ENCODE results near the gene STAT2. TPM values are rescaled to one million over a fixed set of nuclear protein-coding genes. Genes with fewer than 3 reads are reported as not detected.

The STAT2 gene
- total and polyA plus RNA-seq, 2 of the 13 experiments (the other 11 are each of a cell fraction or from before 2014, with no cell fraction given): 43.5 to 84.6 TPM

GRCh38 chr12:56315622-56316473, 44.1 kb downstream of the STAT2 start, which contains the start of gene CNPY2 (continued):
- TF ChIP-seq, protein P1, sequence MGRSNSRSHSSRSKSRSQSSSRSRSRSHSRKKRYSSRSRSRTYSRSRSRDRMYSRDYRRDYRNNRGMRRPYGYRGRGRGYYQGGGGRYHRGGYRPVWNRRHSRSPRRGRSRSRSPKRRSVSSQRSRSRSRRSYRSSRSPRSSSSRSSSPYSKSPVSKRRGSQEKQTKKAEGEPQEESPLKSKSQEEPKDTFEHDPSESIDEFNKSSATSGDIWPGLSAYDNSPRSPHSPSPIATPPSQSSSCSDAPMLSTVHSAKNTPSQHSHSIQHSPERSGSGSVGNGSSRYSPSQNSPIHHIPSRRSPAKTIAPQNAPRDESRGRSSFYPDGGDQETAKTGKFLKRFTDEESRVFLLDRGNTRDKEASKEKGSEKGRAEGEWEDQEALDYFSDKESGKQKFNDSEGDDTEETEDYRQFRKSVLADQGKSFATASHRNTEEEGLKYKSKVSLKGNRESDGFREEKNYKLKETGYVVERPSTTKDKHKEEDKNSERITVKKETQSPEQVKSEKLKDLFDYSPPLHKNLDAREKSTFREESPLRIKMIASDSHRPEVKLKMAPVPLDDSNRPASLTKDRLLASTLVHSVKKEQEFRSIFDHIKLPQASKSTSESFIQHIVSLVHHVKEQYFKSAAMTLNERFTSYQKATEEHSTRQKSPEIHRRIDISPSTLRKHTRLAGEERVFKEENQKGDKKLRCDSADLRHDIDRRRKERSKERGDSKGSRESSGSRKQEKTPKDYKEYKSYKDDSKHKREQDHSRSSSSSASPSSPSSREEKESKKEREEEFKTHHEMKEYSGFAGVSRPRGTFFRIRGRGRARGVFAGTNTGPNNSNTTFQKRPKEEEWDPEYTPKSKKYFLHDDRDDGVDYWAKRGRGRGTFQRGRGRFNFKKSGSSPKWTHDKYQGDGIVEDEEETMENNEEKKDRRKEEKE (IDR thresholded peaks at IDR 0.05): no peak
- TF ChIP-seq ZNF75D (CRISPR knock-in tag; IDR thresholded peaks at IDR 0.05; ENCODE audit: borderline replicate concordance) (peak; percentile 40; the same call in 1 of the 2 replicates), PREB (CRISPR knock-in tag; IDR thresholded peaks at IDR 0.05) (no peak), ZNF501 (CRISPR knock-in tag; IDR thresholded peaks at IDR 0.05) (peak; percentile 88), ZMYM4 (CRISPR knock-in tag; IDR thresholded peaks at IDR 0.05) (peak; percentile 95; the same call in 1 of the 2 replicates), SP5 (CRISPR knock-in tag; IDR thresholded peaks at IDR 0.05; ENCODE audit: borderline replicate concordance, low read depth) (0 out of 2 replicates have a peak, but pooled peaks have one; percentile 7), ZNF724P (CRISPR knock-in tag; IDR thresholded peaks at IDR 0.05; ENCODE audit: borderline replicate concordance) (peak; percentile 57; the same call in 1 of the 2 replicates), ZNF598 (CRISPR knock-in tag; IDR thresholded peaks at IDR 0.05; ENCODE audit: borderline replicate concordance) (0 out of 2 replicates have a peak, but pooled peaks have one; percentile 19), TAF1 (CRISPR knock-in tag; IDR thresholded peaks at IDR 0.05) (peak; percentile 91), TEAD3 (CRISPR knock-in tag; optimal IDR thresholded peaks at IDR 0.05; ENCODE audit: borderline replicate concordance) (no peak), KAT2B (IDR thresholded peaks at IDR 0.05; ENCODE audit: borderline replicate concordance, low read depth, low read length) (no peak), ZFP36 (IDR thresholded peaks at IDR 0.05; ENCODE audit: borderline replicate concordance, low read depth, low read length, partially characterized antibody) (no peak), BHLHE40 (IDR thresholded peaks at IDR 0.05; ENCODE audit: low read length) (peak; percentile 84), ZBTB1 (CRISPR knock-in tag; IDR thresholded peaks at IDR 0.05; ENCODE audit: borderline replicate concordance) (no peak)
- TF ChIP-seq, protein P2, sequence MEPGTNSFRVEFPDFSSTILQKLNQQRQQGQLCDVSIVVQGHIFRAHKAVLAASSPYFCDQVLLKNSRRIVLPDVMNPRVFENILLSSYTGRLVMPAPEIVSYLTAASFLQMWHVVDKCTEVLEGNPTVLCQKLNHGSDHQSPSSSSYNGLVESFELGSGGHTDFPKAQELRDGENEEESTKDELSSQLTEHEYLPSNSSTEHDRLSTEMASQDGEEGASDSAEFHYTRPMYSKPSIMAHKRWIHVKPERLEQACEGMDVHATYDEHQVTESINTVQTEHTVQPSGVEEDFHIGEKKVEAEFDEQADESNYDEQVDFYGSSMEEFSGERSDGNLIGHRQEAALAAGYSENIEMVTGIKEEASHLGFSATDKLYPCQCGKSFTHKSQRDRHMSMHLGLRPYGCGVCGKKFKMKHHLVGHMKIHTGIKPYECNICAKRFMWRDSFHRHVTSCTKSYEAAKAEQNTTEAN (CRISPR knock-in tag; conservative IDR thresholded peaks at IDR 0.05): peak; percentile 90
- TF ChIP-seq, protein P3, sequence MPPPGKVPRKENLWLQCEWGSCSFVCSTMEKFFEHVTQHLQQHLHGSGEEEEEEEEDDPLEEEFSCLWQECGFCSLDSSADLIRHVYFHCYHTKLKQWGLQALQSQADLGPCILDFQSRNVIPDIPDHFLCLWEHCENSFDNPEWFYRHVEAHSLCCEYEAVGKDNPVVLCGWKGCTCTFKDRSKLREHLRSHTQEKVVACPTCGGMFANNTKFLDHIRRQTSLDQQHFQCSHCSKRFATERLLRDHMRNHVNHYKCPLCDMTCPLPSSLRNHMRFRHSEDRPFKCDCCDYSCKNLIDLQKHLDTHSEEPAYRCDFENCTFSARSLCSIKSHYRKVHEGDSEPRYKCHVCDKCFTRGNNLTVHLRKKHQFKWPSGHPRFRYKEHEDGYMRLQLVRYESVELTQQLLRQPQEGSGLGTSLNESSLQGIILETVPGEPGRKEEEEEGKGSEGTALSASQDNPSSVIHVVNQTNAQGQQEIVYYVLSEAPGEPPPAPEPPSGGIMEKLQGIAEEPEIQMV (CRISPR knock-in tag; IDR thresholded peaks at IDR 0.05; ENCODE audit: low read depth): 0 out of 2 replicates have a peak, but pooled peaks have one; percentile 60
- TF ChIP-seq, protein P4, sequence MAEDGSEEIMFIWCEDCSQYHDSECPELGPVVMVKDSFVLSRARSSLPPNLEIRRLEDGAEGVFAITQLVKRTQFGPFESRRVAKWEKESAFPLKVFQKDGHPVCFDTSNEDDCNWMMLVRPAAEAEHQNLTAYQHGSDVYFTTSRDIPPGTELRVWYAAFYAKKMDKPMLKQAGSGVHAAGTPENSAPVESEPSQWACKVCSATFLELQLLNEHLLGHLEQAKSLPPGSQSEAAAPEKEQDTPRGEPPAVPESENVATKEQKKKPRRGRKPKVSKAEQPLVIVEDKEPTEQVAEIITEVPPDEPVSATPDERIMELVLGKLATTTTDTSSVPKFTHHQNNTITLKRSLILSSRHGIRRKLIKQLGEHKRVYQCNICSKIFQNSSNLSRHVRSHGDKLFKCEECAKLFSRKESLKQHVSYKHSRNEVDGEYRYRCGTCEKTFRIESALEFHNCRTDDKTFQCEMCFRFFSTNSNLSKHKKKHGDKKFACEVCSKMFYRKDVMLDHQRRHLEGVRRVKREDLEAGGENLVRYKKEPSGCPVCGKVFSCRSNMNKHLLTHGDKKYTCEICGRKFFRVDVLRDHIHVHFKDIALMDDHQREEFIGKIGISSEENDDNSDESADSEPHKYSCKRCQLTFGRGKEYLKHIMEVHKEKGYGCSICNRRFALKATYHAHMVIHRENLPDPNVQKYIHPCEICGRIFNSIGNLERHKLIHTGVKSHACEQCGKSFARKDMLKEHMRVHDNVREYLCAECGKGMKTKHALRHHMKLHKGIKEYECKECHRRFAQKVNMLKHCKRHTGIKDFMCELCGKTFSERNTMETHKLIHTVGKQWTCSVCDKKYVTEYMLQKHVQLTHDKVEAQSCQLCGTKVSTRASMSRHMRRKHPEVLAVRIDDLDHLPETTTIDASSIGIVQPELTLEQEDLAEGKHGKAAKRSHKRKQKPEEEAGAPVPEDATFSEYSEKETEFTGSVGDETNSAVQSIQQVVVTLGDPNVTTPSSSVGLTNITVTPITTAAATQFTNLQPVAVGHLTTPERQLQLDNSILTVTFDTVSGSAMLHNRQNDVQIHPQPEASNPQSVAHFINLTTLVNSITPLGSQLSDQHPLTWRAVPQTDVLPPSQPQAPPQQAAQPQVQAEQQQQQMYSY (CRISPR knock-in tag; IDR thresholded peaks at IDR 0.05): peak; percentile 73
